ENCODE measurements around the gene ROBO1.

ROBO1 gene

DNA sequence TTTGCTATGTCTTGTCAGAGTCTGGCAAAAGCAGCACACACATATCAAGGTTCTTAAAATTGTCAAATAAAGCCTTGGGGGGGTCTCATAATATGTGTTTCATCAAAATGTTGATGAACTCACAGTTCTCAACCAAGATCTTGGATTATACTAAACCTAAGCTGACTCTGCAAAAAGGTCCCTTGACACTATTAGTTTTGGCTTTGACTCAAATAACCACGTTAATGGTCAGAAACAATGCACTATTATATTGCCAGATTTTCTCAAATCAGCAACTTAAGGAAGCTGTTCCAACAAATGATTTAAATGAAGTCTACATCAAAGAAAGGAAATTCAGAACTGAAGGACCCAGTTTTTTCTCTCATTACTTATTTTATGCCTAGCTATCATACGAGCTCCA, 1063.9 kb downstream of the ROBO1 start:
- Histone ChIP-seq H3K4me3 (no peak overlapping the region), H3K27ac (no peak overlapping the region)
- no peak for DNase-seq (ENCODE audit: low spot score)
- TF ChIP-seq, protein P1, sequence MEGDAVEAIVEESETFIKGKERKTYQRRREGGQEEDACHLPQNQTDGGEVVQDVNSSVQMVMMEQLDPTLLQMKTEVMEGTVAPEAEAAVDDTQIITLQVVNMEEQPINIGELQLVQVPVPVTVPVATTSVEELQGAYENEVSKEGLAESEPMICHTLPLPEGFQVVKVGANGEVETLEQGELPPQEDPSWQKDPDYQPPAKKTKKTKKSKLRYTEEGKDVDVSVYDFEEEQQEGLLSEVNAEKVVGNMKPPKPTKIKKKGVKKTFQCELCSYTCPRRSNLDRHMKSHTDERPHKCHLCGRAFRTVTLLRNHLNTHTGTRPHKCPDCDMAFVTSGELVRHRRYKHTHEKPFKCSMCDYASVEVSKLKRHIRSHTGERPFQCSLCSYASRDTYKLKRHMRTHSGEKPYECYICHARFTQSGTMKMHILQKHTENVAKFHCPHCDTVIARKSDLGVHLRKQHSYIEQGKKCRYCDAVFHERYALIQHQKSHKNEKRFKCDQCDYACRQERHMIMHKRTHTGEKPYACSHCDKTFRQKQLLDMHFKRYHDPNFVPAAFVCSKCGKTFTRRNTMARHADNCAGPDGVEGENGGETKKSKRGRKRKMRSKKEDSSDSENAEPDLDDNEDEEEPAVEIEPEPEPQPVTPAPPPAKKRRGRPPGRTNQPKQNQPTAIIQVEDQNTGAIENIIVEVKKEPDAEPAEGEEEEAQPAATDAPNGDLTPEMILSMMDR (IDR thresholded peaks at IDR 0.05), result no peak

GRCh38 chr3:78701537-78701936, 1066.3 kb downstream of the ROBO1 start:
- no peak overlapping the region for H3K4me3 ChIP-seq
- no peak for DNase-seq (ENCODE audit: low spot score)
- H3K27ac ChIP-seq, result no peak overlapping the region
- TF ChIP-seq, protein P1 (IDR thresholded peaks at IDR 0.05), result no peak

DNA sequence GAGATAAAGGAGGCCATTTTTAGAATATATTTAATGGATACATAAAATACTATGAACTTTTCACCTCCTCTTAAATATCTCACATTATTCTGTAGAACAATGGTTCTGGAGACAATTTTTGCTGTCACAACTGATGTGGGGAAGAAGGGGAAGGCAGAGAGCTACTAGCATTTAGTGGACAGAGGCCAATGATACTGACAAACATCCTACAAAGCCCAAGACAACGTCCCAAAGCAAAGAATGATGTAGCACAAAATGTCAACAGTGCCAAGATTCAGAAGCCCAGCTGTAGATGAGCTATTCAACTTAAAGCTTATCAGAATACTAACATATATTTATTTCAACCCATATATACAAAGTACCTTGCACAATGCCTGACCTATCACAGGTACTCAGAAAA, 1069.4 kb downstream of the ROBO1 start:
- H3K4me3 ChIP-seq, result no peak overlapping the region
- DNase-seq (ENCODE audit: low spot score), result no peak
- H3K27ac ChIP-seq, result no peak overlapping the region
- TF ChIP-seq, protein P1 (IDR thresholded peaks at IDR 0.05), result no peak

GRCh38 chr3:78697426-78697825, 1070.4 kb downstream of the ROBO1 start:
- TF ChIP-seq, protein P1 (IDR thresholded peaks at IDR 0.05), result no peak
- H3K27ac ChIP-seq, result no peak overlapping the region
- no peak overlapping the region for H3K4me3 ChIP-seq
- DNase-seq (ENCODE audit: low spot score), result no peak

- Histone ChIP-seq H3K27ac (no peak overlapping the region), H3K4me3 (no peak overlapping the region)
- DNase-seq (ENCODE audit: low spot score), result no peak
- TF ChIP-seq, protein P1 (IDR thresholded peaks at IDR 0.05), result no peak
These were observed 1077.0 kb downstream of the ROBO1 start for GRCh38 chr3:78690766-78691165.

- no peak for DNase-seq (ENCODE audit: low spot score)
- Histone ChIP-seq H3K27ac (no peak overlapping the region), H3K4me3 (no peak overlapping the region)
- TF ChIP-seq, protein P1 (IDR thresholded peaks at IDR 0.05), result no peak
These were observed 1078.4 kb downstream of the ROBO1 start for GRCh38 chr3:78689378-78689777.

DNA sequence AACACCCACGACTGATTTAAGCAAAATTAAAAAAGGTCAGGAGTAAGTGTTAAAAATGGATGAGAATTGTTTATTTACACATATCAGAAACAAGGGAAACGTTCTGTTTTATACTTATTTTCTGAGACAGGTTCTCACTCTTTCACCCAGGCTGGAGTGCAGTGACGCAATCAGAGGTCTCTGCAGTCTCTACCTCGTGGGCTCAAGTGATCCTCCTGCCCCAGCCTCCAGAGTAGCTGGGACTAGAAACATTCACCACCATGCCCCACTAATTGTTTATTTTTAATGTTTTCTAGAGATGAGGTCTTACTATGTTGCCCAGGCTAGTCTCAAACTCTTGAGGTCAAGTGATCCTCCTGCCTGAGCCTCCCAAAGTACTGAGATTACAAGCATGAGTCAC, 1080.3 kb downstream of the ROBO1 start:
- no peak for DNase-seq (ENCODE audit: low spot score)
- H3K4me3 ChIP-seq, result no peak overlapping the region
- TF ChIP-seq, protein P1 (IDR thresholded peaks at IDR 0.05), result no peak
- no peak overlapping the region for H3K27ac ChIP-seq

Measured in coronary artery (tissue), 2 donors.